NCI-H1436 treated with DMSO at 0.1 percent for 48 hours (cell line): ENCODE results near the gene ADNP2.

Source experiments
- DNase-seq: peaks from one replicate; lab custom pipeline; 2025; lab: John Stamatoyannopoulos, UW

ADNP2 gene, protein sequence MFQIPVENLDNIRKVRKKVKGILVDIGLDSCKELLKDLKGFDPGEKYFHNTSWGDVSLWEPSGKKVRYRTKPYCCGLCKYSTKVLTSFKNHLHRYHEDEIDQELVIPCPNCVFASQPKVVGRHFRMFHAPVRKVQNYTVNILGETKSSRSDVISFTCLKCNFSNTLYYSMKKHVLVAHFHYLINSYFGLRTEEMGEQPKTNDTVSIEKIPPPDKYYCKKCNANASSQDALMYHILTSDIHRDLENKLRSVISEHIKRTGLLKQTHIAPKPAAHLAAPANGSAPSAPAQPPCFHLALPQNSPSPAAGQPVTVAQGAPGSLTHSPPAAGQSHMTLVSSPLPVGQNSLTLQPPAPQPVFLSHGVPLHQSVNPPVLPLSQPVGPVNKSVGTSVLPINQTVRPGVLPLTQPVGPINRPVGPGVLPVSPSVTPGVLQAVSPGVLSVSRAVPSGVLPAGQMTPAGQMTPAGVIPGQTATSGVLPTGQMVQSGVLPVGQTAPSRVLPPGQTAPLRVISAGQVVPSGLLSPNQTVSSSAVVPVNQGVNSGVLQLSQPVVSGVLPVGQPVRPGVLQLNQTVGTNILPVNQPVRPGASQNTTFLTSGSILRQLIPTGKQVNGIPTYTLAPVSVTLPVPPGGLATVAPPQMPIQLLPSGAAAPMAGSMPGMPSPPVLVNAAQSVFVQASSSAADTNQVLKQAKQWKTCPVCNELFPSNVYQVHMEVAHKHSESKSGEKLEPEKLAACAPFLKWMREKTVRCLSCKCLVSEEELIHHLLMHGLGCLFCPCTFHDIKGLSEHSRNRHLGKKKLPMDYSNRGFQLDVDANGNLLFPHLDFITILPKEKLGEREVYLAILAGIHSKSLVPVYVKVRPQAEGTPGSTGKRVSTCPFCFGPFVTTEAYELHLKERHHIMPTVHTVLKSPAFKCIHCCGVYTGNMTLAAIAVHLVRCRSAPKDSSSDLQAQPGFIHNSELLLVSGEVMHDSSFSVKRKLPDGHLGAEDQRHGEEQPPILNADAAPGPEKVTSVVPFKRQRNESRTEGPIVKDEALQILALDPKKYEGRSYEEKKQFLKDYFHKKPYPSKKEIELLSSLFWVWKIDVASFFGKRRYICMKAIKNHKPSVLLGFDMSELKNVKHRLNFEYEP

DNA sequence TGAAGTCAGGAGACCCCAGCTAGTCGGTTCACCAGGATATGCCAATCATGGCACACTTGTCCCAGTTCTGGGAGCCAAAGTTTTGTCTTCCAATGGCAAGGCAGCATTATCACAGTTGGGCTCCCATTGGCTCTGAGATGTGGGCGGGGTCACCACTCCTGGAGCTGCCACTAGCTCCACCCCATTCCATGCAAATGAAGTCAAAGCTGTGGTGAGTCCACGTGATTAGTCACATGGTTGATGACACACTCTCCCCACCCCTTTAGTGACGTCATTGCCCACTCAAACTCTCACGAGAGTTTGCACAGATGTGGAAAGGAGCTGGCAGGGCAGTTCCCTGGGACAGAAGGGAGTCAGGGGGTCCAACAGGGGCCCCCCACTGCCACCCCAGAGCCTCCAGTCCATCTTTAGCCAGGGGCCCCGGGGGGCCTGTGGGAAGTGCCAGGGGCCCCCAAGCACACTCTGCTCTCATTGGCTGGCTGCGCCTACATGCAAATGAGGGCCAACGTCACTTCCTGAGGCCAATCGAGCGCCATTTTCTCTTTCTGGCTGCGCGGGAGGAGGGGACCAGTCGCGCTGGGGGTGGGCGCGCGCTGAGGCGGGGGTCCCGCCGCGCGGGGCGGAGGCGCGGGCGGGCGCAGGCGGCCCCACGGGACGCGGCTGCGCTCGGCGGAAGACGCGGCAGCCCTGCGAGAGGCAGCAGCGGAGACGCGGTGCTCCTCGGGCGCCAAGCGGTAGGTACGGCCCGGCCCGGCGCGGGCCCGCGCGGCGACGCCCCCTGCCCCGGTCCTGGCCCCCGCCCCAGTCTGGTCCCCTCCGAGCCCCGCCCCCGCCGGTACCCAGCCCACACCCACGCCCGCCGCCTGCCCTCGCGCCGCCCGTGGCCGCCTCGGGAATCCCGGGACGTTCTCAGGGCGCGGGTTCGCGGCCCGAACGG, at the start of gene ADNP2:
Gene ADNP2 (plus strand): TSS at position 524 of the 937 bp plus-strand sequence. CDS start 8,281 bp downstream, outside the sequence.
- peak; percentile 82 for DNase-seq

DNA sequence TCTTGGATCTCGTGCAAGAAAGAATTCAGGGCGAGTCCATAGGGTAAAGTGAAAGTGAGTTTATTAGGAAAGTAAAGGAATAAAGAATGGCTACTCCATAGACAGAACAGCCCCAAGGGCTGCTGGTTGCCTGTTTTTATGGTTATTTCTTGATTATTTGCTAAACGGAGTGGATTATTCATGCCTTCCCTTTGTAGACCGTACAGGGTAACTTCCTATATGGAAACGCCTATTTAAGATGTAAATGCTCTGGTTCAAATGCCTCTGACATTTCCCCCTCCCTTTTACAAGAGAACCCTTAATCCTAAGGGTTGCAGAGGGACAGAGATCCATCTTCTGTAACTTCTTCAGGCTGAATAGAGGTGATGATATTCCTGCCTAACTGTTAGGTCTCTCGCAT, 49.1 kb upstream of the ADNP2 start:
- DNase-seq: no peak

DNA sequence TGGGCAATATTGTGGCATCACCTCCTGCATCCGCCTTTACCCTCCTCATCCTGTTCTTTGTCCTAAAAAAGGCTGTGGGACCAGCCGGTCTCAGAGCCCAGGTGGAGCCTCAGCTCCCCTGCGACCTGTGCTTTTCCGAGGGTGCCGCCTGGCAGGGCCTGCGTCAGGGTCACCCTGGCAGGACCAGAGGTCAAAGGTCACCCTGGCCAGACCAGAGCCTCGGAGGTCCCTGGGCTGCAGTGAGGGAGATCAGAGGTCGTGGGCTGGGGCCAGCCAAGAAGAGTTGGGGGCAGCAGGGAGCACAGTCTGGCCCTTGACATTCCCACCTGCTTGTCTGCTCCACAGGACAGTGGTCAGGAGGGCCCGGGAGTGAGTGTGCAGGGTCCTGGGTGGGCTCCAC, 43.4 kb upstream of the ADNP2 start:
- no peak for DNase-seq

DNA sequence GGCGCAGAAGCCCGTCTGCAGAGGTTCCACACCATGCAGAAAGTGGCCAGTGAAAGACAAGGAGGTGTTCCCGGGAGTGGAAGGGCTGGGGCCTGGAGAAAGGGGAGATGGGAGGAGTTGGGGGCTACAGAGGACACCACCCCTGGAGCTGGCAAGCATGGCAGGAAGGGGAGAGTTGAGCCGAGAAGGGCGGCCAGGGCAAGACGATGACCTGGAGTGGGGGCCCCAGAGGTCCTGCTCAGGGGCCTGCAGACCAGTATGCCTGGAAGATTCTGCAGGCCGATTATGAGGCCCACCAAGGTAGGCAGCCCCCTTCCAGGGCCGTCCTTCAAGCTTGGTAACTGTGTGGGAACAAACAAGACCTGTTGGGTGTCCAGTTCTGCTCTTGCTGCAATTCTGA, 41.7 kb upstream of the ADNP2 start:
- DNase-seq: no peak

DNA sequence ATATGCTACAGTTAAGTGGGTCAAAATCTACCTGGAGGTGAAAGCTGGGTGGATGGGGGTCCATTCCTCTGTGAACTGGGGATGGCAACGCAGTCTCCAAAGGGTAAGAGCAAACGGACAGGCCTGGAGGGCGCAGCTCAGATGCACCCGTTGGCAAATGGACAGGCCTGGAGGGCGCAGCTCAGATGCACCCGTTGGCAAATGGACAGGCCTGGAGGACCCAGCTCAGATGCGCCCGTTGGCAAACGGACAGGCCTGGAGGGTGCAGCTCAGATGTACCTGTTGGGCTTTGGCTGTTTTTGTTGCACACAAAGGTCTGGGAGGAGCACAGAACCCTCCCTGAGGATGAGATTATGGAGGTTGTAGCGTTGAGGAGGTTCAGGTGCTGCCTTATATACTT, 41.2 kb upstream of the ADNP2 start:
- no peak for DNase-seq

DNA sequence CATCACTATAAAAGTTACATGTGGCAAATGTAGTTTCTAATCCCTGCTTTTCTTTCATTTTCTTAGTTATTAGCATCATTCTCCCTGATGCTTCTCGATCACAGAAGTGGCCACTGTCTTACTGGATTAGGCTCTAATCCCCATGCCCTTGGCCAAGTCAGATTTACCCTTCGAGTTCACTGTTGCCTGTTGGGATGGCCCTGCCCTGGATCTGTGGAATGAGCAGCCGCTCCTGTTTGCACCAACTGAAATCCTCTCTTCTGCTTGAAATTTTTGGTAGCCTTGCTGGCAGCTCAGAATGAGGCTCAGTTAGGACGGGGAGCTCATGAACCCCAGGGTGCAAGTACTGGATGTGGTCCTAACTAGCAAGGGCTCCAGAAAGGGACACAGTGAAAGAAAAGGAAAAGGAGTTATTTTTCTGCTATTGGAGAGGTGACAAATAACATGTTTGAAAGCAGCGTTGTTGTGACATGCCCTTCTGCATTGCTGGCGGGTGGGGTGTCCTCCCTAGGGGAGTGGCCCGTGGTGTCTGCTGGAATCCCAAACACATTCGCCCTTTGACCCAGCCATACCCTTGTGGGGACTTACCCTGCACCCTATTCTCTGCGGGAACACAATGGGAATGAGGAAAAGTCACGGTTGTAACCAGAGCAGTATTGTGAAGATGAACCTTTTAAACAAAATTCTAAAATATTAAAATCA, 40.3 kb upstream of the ADNP2 start:
- no peak for DNase-seq

DNA sequence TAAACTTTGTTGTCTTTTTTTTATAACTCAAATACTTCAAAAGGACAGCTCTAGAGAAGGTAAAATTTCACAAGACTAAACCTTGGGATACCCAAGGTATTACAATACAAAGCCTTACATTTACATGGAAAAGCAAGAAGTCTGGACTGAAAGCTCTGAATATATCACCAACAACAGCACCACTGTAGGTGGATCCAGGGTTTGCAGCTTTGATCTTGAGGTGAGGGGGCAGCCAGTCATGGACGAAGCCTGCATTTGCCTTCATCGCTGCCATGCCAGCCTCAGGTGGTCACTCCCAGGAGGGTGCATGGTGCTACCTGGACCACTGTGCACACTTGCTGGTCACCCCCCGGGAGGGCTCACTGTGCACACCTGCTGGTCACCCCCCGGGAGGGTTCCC, 38.2 kb upstream of the ADNP2 start:
- no peak for DNase-seq

DNA sequence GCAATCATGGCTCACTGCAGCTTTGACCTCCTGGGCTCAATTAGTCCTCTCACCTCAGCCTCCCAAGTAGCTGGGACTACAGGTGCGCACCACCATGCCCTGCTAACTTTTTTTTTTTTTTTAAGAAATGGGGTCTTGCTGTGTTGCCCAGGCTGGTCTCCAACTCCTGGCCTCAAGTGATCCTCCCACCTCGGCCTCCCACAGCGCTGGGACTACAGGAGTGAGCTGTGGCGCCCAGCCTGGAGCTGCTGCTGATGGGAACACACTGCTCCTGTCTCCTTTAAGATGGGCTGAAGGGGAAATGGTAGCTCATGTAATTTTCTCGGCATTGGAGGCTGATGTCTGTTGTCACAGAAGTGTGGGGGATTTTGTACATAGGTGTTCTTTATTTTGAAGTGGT, 34.9 kb upstream of the ADNP2 start:
- DNase-seq: no peak

DNA sequence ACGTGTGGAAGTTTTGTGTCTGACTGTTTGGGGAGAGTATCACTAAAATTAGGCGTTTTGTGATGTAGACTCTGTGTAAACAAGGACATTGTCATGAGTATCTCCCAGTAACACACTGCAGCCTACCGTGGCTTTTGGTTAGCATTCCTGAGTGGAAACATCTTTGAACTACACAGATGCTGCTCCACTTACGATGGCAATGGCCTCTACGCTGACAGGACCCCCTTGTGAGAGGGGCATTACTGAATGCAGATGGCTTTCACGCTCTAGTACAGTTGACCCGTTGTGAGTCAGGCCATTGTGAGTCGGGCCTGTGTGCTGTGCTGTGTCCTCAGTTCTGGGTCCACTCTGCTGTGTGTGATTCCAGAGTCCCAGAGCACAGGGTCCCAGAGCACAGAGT, 34.4 kb upstream of the ADNP2 start:
- no peak for DNase-seq

DNA sequence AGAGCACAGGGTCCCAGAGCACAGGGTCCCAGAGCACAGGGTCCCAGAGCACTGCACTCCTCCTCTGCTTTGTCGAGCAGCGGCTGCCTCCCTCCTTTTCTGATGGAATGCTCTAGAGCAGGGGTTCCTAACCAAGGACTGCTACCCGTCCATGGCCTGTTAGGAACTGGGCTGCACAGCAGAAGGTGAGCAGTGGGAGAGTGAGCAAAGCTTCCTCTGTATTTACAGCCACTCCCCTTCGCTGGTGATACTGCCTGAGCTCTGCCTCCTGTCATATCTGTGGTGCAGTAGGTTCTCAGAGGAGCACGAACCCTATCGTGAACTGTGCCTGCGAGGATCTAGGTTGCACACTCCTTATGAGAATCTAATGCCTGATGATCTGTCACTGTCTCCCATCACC, 33.1 kb upstream of the ADNP2 start:
- DNase-seq: no peak

DNA sequence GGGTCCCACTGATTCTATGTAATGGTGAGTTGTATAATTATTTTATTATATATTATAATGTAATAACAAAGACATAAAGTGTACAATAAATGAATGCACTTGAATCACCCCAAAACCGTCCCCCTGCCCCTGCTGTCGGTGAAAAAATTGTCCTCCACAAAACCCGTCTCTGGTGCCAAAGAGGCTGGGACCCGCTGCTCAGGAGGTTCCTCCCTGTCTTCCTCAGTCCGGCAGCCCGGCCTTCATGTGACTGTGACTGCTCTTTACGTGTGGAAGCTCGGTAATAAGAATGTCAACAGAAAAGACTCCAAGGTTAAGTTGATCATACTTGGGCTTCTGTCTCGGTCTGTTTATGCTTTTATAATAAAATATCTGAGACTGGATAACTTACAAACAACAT, 32.7 kb upstream of the ADNP2 start:
- no peak for DNase-seq

DNA sequence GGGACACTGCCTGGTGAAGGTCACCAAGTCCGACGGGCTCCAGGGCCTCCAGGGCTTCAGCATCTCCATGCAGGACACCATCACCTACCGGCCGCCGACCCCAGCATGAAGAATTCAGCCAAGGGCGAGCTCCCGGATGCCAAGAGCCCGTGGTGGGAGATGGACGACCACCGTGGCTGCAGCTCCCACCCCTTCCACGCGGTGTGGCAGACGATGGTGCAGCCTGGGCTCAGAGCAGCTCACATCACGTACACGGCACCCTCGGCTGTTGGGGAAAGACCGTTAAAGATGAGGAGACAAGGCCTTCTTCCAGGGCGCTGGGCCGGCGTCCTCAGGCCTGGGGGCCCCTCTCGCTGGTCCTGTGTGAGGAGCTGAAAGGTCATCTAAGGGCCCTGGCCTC, 31.2 kb upstream of the ADNP2 start:
- no peak for DNase-seq

DNA sequence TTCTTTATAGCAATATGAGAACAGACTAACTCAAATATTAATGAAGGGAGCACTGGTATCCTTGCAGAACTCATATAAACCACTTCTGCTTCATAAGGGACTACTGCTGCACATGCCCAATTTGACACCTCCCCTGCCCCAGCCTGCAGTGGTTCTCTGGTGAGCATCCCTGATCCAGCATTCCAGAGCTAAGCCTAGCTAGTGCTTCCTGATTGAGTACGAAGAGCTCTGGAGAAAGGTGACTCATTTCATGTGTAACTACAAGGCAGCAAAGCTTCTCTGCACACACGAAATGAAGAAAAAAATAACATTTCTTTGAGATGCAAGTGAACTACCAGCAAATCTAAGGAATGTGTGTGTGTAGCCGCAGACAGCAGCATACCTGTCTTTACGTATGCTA, 22.8 kb upstream of the ADNP2 start:
- DNase-seq: no peak

DNA sequence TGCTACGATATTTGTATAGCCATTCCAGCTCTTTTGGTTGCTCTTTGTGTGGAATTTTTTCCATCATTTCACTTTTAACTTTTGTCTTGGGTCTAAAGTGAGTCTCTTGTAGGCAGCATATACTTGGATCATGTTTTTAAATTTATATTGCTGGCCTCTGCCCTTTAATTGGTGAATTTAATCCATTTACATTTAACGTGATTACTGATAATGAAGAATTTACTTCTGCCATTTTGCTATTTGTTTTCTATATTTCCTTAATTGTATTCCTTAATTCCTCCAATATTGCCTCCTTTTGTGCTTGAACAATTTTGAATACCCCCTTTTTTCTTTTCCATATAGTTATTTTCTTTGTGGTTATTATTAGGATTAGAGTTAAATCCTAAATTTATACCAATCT, 21.0 kb upstream of the ADNP2 start:
- no peak for DNase-seq

DNA sequence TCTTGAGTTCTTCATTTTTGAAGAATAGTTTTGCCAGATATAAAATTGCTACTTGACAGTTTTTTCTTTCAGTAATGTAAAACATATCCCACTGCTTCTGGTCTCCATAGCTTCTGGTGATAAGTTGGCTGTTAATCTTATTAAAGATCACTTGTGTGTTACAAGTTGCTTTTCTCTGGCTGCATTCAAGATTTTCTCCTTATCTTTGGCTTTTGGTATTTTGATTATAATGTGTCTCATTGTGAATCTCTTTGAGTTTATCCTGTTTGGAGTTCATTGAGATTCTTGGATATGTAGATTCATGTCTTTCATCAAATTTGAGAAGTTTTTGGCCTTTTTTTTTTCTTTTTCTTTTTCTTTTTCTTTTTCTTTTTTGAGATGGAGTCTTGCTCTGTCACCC, 20.2 kb upstream of the ADNP2 start:
- no peak for DNase-seq

DNA sequence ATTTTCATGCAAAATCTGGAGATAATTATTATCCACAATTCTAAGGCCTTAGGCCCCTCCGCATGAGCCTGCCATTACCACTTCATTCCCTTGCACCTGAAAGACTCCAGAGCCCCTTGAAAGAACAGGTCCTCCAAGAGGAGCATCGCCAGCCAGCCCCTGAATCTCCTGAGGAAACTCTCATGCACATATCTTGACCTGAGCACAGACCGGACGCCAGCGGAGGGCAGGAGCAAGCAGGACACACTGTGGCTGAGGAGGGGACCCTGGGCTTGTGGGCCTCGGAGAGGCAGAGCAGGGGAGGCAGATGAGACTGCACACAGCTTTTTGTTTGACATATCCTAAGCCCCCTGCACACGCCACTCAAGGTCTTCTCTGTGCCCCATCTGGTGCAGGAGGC, 13.6 kb upstream of the ADNP2 start:
- DNase-seq: no peak

DNA sequence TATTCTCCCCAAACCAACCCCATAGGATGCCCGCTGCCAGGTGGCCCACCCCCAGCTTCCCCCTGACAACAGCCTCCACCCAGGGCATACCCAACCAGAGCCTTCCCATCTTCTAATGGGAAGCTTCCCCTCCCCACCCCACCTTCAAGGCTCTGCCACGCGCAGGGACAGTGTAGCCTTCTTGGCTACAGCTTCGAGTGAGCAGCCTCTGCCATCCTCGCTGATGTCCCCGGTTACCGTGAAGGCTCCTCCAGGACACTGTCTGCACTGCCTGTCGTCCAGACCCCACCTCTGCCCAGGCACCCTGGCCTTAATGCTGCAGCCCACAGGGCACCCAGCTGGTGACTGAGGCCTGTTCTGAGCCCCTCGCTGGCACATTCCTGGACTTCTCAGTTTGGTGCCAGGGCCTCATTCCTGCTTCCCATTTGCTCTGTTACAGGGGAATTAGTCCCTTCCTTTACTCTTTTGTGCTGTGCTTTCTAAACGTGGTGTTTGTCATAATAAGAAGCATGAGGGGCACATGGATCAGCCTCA, 13.0 kb upstream of the ADNP2 start:
- no peak for DNase-seq

DNA sequence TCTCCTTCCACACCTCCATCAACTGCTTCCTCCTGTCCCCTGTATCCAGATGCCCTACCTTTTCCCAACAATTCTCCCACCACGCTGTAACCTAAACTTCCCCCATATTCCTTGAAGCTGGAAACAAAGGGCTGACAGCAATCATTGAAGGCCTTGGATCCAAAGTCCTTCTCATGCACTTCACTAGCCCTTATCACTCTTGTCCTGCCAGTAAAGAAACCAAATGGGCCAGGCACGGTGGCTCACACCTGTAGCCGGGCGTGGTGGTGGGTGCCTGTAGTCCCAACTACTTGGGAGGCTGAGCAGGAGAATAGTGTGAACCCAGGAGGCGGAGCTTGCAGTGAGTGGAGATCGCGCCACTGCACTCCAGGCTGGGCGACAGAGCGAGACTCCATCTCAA, 11.9 kb upstream of the ADNP2 start:
- no peak for DNase-seq

DNA sequence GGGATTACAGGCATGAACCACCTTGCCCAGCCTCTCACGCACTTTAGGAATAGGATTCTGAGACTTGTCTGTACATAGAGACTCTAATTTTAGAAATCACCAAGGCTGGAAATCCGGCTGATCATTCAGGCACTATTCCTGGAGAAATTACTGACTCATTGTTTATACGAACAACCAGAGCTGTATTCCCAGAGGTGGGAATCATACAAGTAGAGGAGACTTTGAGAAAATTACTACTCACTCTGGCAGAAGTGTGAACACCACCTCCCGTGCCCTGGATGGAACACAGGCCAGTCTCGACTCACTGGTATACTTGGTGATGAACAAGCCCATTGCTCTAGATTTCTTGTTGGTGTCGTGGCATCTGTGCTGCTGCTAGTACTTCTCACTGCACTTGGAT, 5.8 kb upstream of the ADNP2 start:
- no peak for DNase-seq

DNA sequence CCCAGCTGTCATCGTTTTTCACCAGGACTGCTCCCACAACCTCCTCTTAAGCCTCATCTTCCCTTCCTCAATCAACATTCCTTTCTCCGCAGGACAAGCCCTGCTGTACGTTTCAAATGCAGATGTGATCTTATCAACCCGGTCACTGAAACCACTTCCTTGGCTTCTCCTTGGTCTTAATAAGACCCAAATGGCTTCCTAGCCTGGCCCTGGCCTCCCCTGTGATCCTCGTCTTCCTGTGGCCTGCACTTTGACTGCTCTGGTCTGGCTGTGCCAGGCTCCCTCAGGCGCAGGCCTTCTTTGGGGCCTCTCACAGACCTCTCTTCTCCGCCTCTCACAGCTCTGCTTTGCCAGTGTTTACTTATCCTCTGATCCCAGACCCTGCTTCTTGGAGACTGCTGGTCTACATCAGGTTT, 4.7 kb upstream of the ADNP2 start:
- no peak for DNase-seq
